Neuronal stem cell (in vitro differentiated cells): Measurements from ENCODE around the gene ATG2A.

Experiments used
- DNase-seq: peaks from one replicate; pipeline ENCODE4 v3.0.0-alpha.2; 2013; ENCODE audit warnings: low spot score
- H2AFZ ChIP-seq: one replicate; pipeline ENCODE4 v1.6.1; 2013; ENCODE audit warnings: mild to moderate bottlenecking, low read length, inconsistent platforms
- H2AK5ac ChIP-seq: 2 replicates; pipeline ENCODE4 v1.6.1; 2013; ENCODE audit warnings: low read depth, mild to moderate bottlenecking, inconsistent platforms, low read length, moderate library complexity, mixed read lengths
- H2BK120ac ChIP-seq: 2 replicates; pipeline ENCODE4 v1.6.1; 2013; ENCODE audit warnings: low read depth, mild to moderate bottlenecking, inconsistent platforms, low read length, moderate library complexity, mixed read lengths
- H2BK12ac ChIP-seq: one replicate; pipeline ENCODE4 v1.6.1; 2013; ENCODE audit warnings: low read length, inconsistent platforms
- H2BK15ac ChIP-seq: 2 replicates; pipeline ENCODE4 v1.6.1; 2013; ENCODE audit warnings: mild to moderate bottlenecking, low read length, inconsistent platforms, mixed read lengths
- H2BK5ac ChIP-seq: one replicate; pipeline ENCODE4 v1.6.1; 2013; ENCODE audit warnings: inconsistent platforms, mild to moderate bottlenecking, low read length, moderate library complexity
- H3K14ac ChIP-seq: one replicate; pipeline ENCODE4 v1.6.1; 2013; ENCODE audit warnings: low read length, inconsistent platforms
- H3K18ac ChIP-seq: 2 replicates; pipeline ENCODE4 v1.6.1; 2013; ENCODE audit warnings: low read length, inconsistent platforms
- H3K23ac ChIP-seq: 2 replicates; pipeline ENCODE4 v1.6.1; 2013; ENCODE audit warnings: low read depth, mild to moderate bottlenecking, mixed read lengths, low read length, inconsistent platforms; ENCODE audit not compliant: poor library complexity
- H3K27ac ChIP-seq: replicated peaks from 3 replicates; pipeline ENCODE4 v1.5.1; 2013; ENCODE audit warnings: low read length, inconsistent platforms
- H3K27me3 ChIP-seq, 3 experiments: 2 replicates each; pipeline ENCODE4 v1.6.1; 2013; ENCODE audit warnings: low read length in 3 of 3, mild to moderate bottlenecking in 2 of 3, inconsistent platforms in 1 of 3, low read depth in 1 of 3, mixed read lengths in 1 of 3, moderate library complexity in 1 of 3; ENCODE audit not compliant: control insufficient read depth in 3 of 3, insufficient read depth in 3 of 3
- H3K36me3 ChIP-seq, 2 donors: replicated peaks in 1 of 2; 2 replicates each; pipeline ENCODE4 v1.6.1; 2013; ENCODE audit warnings: low read length in 2 of 2; ENCODE audit not compliant: control insufficient read depth in 2 of 2, insufficient read depth in 2 of 2
- H3K4ac ChIP-seq: 2 replicates; pipeline ENCODE4 v1.6.1; 2013; ENCODE audit warnings: inconsistent platforms, mild to moderate bottlenecking, low read length, moderate library complexity
- H3K4me1 ChIP-seq, 2 donors: 1 replicate in 1 of 2; 2 replicates in 1 of 2; pipeline ENCODE4 v1.6.1; 2013; ENCODE audit warnings: low read length in 2 of 2, low read depth in 1 of 2; ENCODE audit not compliant: control insufficient read depth in 2 of 2, insufficient read depth in 1 of 2
- H3K4me2 ChIP-seq: one replicate; pipeline ENCODE4 v1.6.1; 2013; ENCODE audit warnings: mild to moderate bottlenecking, low read length, inconsistent platforms; ENCODE audit not compliant: insufficient read depth, poor library complexity, severe bottlenecking
- H3K4me3 ChIP-seq, 2 donors: 2 replicates each; pipeline ENCODE4 v1.5.1; 2013; ENCODE audit warnings: low read length in 2 of 2, mild to moderate bottlenecking in 2 of 2, inconsistent platforms in 1 of 2, moderate library complexity in 1 of 2
- H3K79me1 ChIP-seq: one replicate; pipeline ENCODE4 v1.6.1; 2013; ENCODE audit warnings: low read depth, mild to moderate bottlenecking, inconsistent platforms, low read length, moderate library complexity
- H3K9ac ChIP-seq: one replicate; pipeline ENCODE4 v1.6.1; 2013; ENCODE audit warnings: mild to moderate bottlenecking, low read depth, low read length, inconsistent platforms; ENCODE audit not compliant: poor library complexity
- H3K9me3 ChIP-seq, 2 donors: replicated peaks in 1 of 2; 2 replicates each; pipeline versions ENCODE3 to v1.6.1; 2013; ENCODE audit warnings: low read length in 2 of 2, mild to moderate bottlenecking in 2 of 2, inconsistent platforms in 1 of 2, low read depth in 1 of 2, mixed read lengths in 1 of 2, moderate library complexity in 1 of 2; ENCODE audit not compliant: control insufficient read depth in 2 of 2, insufficient read depth in 1 of 2
- H4K8ac ChIP-seq: one replicate; pipeline ENCODE4 v1.6.1; 2013; ENCODE audit warnings: low read depth, mild to moderate bottlenecking, inconsistent platforms, low read length, moderate library complexity
- H4K91ac ChIP-seq: one replicate; pipeline ENCODE4 v1.6.1; 2013; ENCODE audit warnings: low read length, low read depth, mild to moderate bottlenecking, inconsistent platforms; ENCODE audit not compliant: poor library complexity
- WGBS, 2 donors: extraction: QIAGEN DNeasy Blood & Tissue Kit; methylation state at CpG; one replicate each; pipeline ENCODE4 v1.1.7; 2013; ENCODE audit warnings: missing lambda C conversion rate in 2 of 2, mixed read lengths in 1 of 2; ENCODE audit not compliant: insufficient read length in 2 of 2, insufficient replicate concordance in 1 of 2; ENCODE audit errors: extremely low coverage in 2 of 2; 5-methylcytosine and 5-hydroxymethylcytosine counted together

The ATG2A gene

GRCh38 chr11:64888406-64888728 lies 28.6 kb downstream of the ATG2A start:
- peaks cover 0 to 11% (median 0%) of the 10 kb centered on the region in 3 experiments for H3K27me3 ChIP-seq

GRCh38 chr11:64887757-64888405 lies 29.1 kb downstream of the ATG2A start:
- peak overlapping the region; percentile 83 for H3K23ac ChIP-seq
- H2BK120ac ChIP-seq = no peak overlapping the region
- no peak overlapping the region for H2AK5ac ChIP-seq
- H2AFZ ChIP-seq = peak overlapping the region; percentile 93
- H3K36me3 ChIP-seq = no peaks in the 10 kb centered on the region
- H3K4ac ChIP-seq = no peak overlapping the region
- H3K9me3 ChIP-seq = no peaks in the 10 kb centered on the region
- no CpG with 5 or more reads among the region's 34 CpGs for WGBS, 2 donors
- peaks cover 0 to 16% (median 0%) of the 10 kb centered on the region in 3 experiments for H3K27me3 ChIP-seq
- H2BK5ac ChIP-seq = no peak overlapping the region
- peaks cover 11% of the 10 kb centered on the region in 2 donors for H3K4me1 ChIP-seq
- H3K79me1 ChIP-seq = no peaks in the 10 kb centered on the region
- no peak overlapping the region for H2BK12ac ChIP-seq
- no peak overlapping the region for H3K14ac ChIP-seq
- peak overlapping the region; percentile 58 for H4K91ac ChIP-seq
- peak overlapping the region; percentile 18 for H2BK15ac ChIP-seq
- peak; percentile 79 for DNase-seq
- no peak overlapping the region for H3K27ac ChIP-seq
- H3K4me2 ChIP-seq = peak overlapping the region; percentile 35
- peak overlapping the region; percentile 65 for H3K9ac ChIP-seq
- peak overlapping the region; percentile 86 for H3K18ac ChIP-seq
- H3K4me3 ChIP-seq = peak overlapping the region in 1 of 2 donors; percentile 35
- peak overlapping the region; percentile 52 for H4K8ac ChIP-seq

More at GRCh38 chr11:64888406-64888728, 28.6 kb downstream of the ATG2A start:
- no peak overlapping the region for H2BK120ac ChIP-seq
- no peak overlapping the region for H3K27ac ChIP-seq
- peak overlapping the region; percentile 93 for H2AFZ ChIP-seq
- peaks cover 11% of the 10 kb centered on the region in 2 donors for H3K4me1 ChIP-seq
- peak overlapping the region; percentile 18 for H2BK15ac ChIP-seq
- peak overlapping the region; percentile 52 for H4K8ac ChIP-seq
- H3K18ac ChIP-seq = peak overlapping the region; percentile 36
- WGBS, 2 donors = no CpG with 5 or more reads among the region's 8 CpGs
- H3K23ac ChIP-seq = no peak overlapping the region
- H3K4me3 ChIP-seq = peak overlapping the region in 1 of 2 donors; percentile 35
- H4K91ac ChIP-seq = peak overlapping the region; percentile 58
- H2BK12ac ChIP-seq = no peak overlapping the region
- no peak overlapping the region for H2BK5ac ChIP-seq
- no peak overlapping the region for H3K14ac ChIP-seq
- H3K4ac ChIP-seq = no peak overlapping the region
- H2AK5ac ChIP-seq = peak overlapping the region; percentile 10
- no peak overlapping the region for H3K4me2 ChIP-seq
- H3K36me3 ChIP-seq = no peaks in the 10 kb centered on the region
- peak overlapping the region; percentile 65 for H3K9ac ChIP-seq
- DNase-seq = no peak
- no peaks in the 10 kb centered on the region for H3K9me3 ChIP-seq
- no peaks in the 10 kb centered on the region for H3K79me1 ChIP-seq

- no peak overlapping the region for H3K27ac ChIP-seq
- H3K23ac ChIP-seq = no peak overlapping the region
- H3K4me2 ChIP-seq = no peak overlapping the region
- H3K27me3 ChIP-seq = peaks cover 0 to 16% (median 0%) of the 10 kb centered on the region in 3 experiments
- peak overlapping the region; percentile 93 for H2AFZ ChIP-seq
- no peak overlapping the region for H2BK120ac ChIP-seq
- no peak overlapping the region for H2BK15ac ChIP-seq
- H2BK12ac ChIP-seq = no peak overlapping the region
- no peak overlapping the region for H4K91ac ChIP-seq
- no peak overlapping the region for H3K18ac ChIP-seq
- H3K9ac ChIP-seq = no peak overlapping the region
- H3K4me1 ChIP-seq = peaks cover 11% of the 10 kb centered on the region in 2 donors
- DNase-seq = no peak
- H3K4me3 ChIP-seq = no peak overlapping the region
- no CpG with 5 or more reads among the region's 8 CpGs for WGBS, 2 donors
- no peak overlapping the region for H2AK5ac ChIP-seq
- H3K14ac ChIP-seq = no peak overlapping the region
- H4K8ac ChIP-seq = no peak overlapping the region
- no peak overlapping the region for H2BK5ac ChIP-seq
- no peaks in the 10 kb centered on the region for H3K79me1 ChIP-seq
- H3K9me3 ChIP-seq = no peaks in the 10 kb centered on the region
- H3K4ac ChIP-seq = no peak overlapping the region
- no peaks in the 10 kb centered on the region for H3K36me3 ChIP-seq
Measured at GRCh38 chr11:64887234-64887756, 29.7 kb downstream of the ATG2A start.

GRCh38 chr11:64885367-64886286 lies 31.4 kb downstream of the ATG2A start:
- Histone ChIP-seq H3K23ac (no peak overlapping the region), H3K4me3 (no peak overlapping the region), H3K79me1 (no peaks in the 10 kb centered on the region), H3K27ac (no peak overlapping the region), H3K14ac (no peak overlapping the region), H2BK12ac (no peak overlapping the region), H3K4me2 (no peak overlapping the region), H4K8ac (no peak overlapping the region), H2BK120ac (no peak overlapping the region), H3K9me3 (no peaks in the 10 kb centered on the region), H2BK15ac (no peak overlapping the region), H3K27me3 (peaks cover 0 to 16% (median 0%) of the 10 kb centered on the region in 3 experiments), H3K18ac (no peak overlapping the region), H2AFZ (peak overlapping the region; percentile 13), H4K91ac (no peak overlapping the region), H3K4ac (no peak overlapping the region), H3K36me3 (no peaks in the 10 kb centered on the region), H2AK5ac (no peak overlapping the region), H3K9ac (no peak overlapping the region), H2BK5ac (no peak overlapping the region), H3K4me1 (peaks cover 11% of the 10 kb centered on the region in 2 donors)
- no CpG with 5 or more reads among the region's 15 CpGs for WGBS, 2 donors
- DNase-seq = no peak
